NT2/D1 (cell line): ENCODE data around the gene ABCE1.

Experiments used
- YY1 ChIP-seq: IDR thresholded peaks from 2 replicates; pipeline ENCODE4 v1.6.1; 2011; ENCODE audit not compliant: insufficient read length, insufficient read depth
- ZNF274 ChIP-seq: IDR thresholded peaks from 2 replicates; pipeline ENCODE4 v1.6.1; 2011; ENCODE audit warnings: mild to moderate bottlenecking, low read depth, low read length

DNA sequence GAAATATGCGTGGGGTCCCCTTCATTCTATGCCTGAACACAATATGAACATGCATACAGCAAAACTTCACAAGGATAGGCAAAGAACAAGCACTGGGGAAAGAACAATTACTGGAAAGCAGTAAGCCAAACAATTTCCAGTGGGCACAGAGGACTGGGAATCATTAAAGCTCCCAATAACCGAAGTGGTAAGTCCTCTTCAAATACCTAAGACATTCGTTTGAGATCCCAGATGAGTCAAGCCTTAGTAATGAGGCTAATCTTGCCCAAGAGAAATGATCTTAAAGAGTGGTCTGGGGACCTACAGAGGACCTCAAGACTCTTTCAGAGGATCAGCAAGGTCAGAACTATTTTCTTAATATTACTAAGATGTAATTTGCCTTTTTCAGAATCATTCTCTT, 28.8 kb upstream of the ABCE1 start:
- TF ChIP-seq ZNF274 (no peak), YY1 (no peak)
